HepG2 (cell line): ENCODE results near the gene SPATA25. TPM values are rescaled to one million over a fixed set of nuclear protein-coding genes. Genes with fewer than 3 reads are reported as not detected.

ENCODE experiments used
- DMAP1 ChIP-seq: IDR thresholded peaks from 2 replicates; pipeline ENCODE4 v1.6.1; 2016
- MTF1 ChIP-seq: sonication (generic); formaldehyde crosslinking; IDR thresholded peaks from 2 replicates; pipeline ENCODE4 v1.5.0; 2020; ENCODE audit warnings: missing genetic modification reagents
- MYC ChIP-seq: sonication (generic); formaldehyde crosslinking; IDR thresholded peaks from 2 replicates; pipeline ENCODE4 v1.9.0; 2021; ENCODE audit warnings: missing genetic modification reagents, borderline replicate concordance
- NBN ChIP-seq: fragments of 450-650 bp; conservative IDR thresholded peaks from 2 replicates; pipeline ENCODE4 v1.6.1; 2017
- NR3C1 ChIP-seq: sonication (generic); formaldehyde crosslinking; IDR thresholded peaks from 2 replicates; pipeline ENCODE4 v1.4.0; 2020; ENCODE audit warnings: missing genetic modification reagents
- SIN3A ChIP-seq: IDR thresholded peaks from 2 replicates; pipeline ENCODE4 v1.6.1; 2011; ENCODE audit warnings: low read depth, mild to moderate bottlenecking, control low read depth, low read length, borderline replicate concordance
- SMC3 ChIP-seq: IDR thresholded peaks from 2 replicates; pipeline ENCODE4 v1.6.1; 2011; ENCODE audit warnings: low read length, improper control_type of control experiment
- ZKSCAN5 ChIP-seq: sonication (generic); formaldehyde crosslinking; IDR thresholded peaks from 2 replicates; pipeline ENCODE4 v1.5.1; 2020; ENCODE audit warnings: mild to moderate bottlenecking, missing genetic modification reagents
- polyA plus RNA-seq, 8 experiments: library from polyadenylated mRNA; depleted of rRNA in 3 of 8; stranded (reverse) in 7 of 8; unstranded in 1 of 8; fragments of >200 nt; fragmentation: Illumina TruSeq in 4 of 8; extraction: Trizol in 4 of 8; gene quantifications; 2 replicates each; pipeline versions ENCODE4 v1.2.1 to v1.2.3, GENCODE V29; 2011 to 2016; ENCODE audit warnings: low read depth in 4 of 8, missing spikeins in 1 of 8, mixed read lengths in 1 of 8; ENCODE audit not compliant: insufficient read depth in 1 of 8
- total RNA-seq, 5 experiments: library from RNA; depleted of rRNA; stranded (reverse); fragments of >200 nt; fragmentation: Illumina TruSeq; extraction: Trizol; gene quantifications; 2 replicates each; pipeline ENCODE4 v1.2.3, GENCODE V29; 2016; ENCODE audit warnings: low read depth in 1 of 5
- TF ChIP-seq, protein P1 (sequence below): sonication (generic); formaldehyde crosslinking; IDR thresholded peaks from 2 replicates; pipeline ENCODE4 v1.4.0; 2020; ENCODE audit warnings: missing genetic modification reagents
- TF ChIP-seq, protein P2 (sequence below): sonication (generic); formaldehyde crosslinking; IDR thresholded peaks from 2 replicates; pipeline ENCODE4 v1.5.0; 2020; ENCODE audit warnings: mild to moderate bottlenecking, missing genetic modification reagents
- TF ChIP-seq, protein P3 (sequence below): IDR thresholded peaks from 2 replicates; pipeline ENCODE4 v1.6.1; 2012; ENCODE audit warnings: low read depth, low read length, improper control_type of control experiment
- TF ChIP-seq, protein P4 (sequence below): fragments of 450-650 bp; IDR thresholded peaks from 2 replicates; pipeline ENCODE4 v1.6.1; 2017
- TF ChIP-seq, protein P5 (sequence below): sonication (generic); formaldehyde crosslinking; IDR thresholded peaks from 2 replicates; pipeline ENCODE4 v1.4.0; 2020; ENCODE audit warnings: missing genetic modification reagents
- TF ChIP-seq, protein P6 (sequence below): sonication (generic); formaldehyde crosslinking; IDR thresholded peaks from 2 replicates; pipeline ENCODE4 v1.4.0; 2020; ENCODE audit warnings: mild to moderate bottlenecking, missing genetic modification reagents, borderline replicate concordance

The SPATA25 gene
- total and polyA plus RNA-seq, 2 of the 13 experiments (the other 11 are each of a cell fraction or from before 2014, with no cell fraction given) = 4.8 to 7.6 TPM

DNA sequence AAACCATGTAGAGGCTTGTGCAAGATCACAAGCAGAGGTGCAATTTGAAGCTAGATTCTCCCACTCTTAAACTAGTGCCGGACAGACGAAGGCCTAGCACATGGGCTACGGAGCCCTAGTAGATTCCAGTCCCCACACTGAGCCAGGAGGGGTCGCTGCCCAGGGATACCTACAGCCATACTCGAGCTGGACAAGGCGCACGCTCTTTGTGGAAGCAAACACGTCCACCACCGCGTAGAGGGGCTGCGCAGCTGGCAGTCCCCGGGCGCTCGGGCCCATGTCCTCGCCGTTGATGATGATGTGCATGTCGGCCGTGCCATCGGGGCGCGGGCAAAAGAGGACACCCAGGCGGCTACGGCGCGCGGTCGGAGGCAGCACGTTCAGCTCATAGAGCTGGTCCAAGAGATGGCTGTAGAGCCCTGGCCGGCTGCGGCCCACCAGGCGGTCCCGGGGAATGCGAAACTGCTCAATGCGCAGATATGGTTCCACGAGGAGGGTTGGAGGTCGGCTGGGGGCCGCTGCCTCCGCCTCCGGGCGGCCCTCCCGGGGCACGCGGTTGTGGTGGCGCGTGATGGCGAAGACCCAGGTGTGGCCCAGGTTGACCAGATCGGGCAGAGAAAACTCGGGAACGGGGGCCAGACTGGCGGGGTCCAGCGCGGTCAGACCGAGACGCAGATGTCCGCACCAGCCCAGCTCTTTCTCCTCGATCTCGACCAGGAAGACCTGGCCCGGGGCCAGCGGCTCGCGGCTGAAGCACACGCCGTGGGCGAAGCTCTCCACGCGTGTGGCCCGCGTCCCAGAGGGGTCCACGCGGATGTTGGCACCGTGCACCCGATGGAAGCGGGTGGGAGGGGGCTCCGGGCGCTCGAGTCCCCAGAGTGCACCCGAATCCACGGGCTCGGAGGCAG is 2.9 kb upstream of the SPATA25 start (continued):
- TF ChIP-seq, protein P1, sequence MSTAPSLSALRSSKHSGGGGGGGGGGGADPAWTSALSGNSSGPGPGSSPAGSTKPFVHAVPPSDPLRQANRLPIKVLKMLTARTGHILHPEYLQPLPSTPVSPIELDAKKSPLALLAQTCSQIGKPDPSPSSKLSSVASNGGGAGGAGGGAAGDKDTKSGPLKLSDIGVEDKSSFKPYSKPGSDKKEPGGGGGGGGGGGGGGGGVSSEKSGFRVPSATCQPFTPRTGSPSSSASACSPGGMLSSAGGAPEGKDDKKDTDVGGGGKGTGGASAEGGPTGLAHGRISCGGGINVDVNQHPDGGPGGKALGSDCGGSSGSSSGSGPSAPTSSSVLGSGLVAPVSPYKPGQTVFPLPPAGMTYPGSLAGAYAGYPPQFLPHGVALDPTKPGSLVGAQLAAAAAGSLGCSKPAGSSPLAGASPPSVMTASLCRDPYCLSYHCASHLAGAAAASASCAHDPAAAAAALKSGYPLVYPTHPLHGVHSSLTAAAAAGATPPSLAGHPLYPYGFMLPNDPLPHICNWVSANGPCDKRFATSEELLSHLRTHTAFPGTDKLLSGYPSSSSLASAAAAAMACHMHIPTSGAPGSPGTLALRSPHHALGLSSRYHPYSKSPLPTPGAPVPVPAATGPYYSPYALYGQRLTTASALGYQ (CRISPR knock-in tag) = no peak
- TF ChIP-seq, protein P2, sequence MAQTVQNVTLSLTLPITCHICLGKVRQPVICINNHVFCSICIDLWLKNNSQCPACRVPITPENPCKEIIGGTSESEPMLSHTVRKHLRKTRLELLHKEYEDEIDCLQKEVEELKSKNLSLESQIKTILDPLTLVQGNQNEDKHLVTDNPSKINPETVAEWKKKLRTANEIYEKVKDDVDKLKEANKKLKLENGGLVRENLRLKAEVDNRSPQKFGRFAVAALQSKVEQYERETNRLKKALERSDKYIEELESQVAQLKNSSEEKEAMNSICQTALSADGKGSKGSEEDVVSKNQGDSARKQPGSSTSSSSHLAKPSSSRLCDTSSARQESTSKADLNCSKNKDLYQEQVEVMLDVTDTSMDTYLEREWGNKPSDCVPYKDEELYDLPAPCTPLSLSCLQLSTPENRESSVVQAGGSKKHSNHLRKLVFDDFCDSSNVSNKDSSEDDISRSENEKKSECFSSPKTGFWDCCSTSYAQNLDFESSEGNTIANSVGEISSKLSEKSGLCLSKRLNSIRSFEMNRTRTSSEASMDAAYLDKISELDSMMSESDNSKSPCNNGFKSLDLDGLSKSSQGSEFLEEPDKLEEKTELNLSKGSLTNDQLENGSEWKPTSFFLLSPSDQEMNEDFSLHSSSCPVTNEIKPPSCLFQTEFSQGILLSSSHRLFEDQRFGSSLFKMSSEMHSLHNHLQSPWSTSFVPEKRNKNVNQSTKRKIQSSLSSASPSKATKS (CRISPR knock-in tag) = no peak
- TF ChIP-seq NR3C1 (CRISPR knock-in tag) = no peak
- no peak for TF ChIP-seq MTF1 (CRISPR knock-in tag)
- TF ChIP-seq, protein P3, sequence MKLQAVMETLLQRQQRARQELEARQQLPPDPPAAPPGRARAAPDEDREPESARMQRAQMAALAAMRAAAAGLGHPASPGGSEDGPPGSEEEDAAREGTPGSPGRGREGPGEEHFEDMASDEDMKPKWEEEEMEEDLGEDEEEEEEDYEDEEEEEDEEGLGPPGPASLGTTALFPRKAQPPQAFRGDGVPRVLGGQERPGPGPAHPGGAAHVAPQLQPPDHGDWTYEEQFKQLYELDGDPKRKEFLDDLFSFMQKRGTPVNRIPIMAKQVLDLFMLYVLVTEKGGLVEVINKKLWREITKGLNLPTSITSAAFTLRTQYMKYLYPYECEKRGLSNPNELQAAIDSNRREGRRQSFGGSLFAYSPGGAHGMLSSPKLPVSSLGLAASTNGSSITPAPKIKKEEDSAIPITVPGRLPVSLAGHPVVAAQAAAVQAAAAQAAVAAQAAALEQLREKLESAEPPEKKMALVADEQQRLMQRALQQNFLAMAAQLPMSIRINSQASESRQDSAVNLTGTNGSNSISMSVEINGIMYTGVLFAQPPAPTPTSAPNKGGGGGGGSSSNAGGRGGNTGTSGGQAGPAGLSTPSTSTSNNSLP = peak; percentile 34; the same call in 1 of the 2 replicates
- TF ChIP-seq, protein P4, sequence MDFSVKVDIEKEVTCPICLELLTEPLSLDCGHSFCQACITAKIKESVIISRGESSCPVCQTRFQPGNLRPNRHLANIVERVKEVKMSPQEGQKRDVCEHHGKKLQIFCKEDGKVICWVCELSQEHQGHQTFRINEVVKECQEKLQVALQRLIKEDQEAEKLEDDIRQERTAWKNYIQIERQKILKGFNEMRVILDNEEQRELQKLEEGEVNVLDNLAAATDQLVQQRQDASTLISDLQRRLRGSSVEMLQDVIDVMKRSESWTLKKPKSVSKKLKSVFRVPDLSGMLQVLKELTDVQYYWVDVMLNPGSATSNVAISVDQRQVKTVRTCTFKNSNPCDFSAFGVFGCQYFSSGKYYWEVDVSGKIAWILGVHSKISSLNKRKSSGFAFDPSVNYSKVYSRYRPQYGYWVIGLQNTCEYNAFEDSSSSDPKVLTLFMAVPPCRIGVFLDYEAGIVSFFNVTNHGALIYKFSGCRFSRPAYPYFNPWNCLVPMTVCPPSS = no peak
- TF ChIP-seq, protein P5, sequence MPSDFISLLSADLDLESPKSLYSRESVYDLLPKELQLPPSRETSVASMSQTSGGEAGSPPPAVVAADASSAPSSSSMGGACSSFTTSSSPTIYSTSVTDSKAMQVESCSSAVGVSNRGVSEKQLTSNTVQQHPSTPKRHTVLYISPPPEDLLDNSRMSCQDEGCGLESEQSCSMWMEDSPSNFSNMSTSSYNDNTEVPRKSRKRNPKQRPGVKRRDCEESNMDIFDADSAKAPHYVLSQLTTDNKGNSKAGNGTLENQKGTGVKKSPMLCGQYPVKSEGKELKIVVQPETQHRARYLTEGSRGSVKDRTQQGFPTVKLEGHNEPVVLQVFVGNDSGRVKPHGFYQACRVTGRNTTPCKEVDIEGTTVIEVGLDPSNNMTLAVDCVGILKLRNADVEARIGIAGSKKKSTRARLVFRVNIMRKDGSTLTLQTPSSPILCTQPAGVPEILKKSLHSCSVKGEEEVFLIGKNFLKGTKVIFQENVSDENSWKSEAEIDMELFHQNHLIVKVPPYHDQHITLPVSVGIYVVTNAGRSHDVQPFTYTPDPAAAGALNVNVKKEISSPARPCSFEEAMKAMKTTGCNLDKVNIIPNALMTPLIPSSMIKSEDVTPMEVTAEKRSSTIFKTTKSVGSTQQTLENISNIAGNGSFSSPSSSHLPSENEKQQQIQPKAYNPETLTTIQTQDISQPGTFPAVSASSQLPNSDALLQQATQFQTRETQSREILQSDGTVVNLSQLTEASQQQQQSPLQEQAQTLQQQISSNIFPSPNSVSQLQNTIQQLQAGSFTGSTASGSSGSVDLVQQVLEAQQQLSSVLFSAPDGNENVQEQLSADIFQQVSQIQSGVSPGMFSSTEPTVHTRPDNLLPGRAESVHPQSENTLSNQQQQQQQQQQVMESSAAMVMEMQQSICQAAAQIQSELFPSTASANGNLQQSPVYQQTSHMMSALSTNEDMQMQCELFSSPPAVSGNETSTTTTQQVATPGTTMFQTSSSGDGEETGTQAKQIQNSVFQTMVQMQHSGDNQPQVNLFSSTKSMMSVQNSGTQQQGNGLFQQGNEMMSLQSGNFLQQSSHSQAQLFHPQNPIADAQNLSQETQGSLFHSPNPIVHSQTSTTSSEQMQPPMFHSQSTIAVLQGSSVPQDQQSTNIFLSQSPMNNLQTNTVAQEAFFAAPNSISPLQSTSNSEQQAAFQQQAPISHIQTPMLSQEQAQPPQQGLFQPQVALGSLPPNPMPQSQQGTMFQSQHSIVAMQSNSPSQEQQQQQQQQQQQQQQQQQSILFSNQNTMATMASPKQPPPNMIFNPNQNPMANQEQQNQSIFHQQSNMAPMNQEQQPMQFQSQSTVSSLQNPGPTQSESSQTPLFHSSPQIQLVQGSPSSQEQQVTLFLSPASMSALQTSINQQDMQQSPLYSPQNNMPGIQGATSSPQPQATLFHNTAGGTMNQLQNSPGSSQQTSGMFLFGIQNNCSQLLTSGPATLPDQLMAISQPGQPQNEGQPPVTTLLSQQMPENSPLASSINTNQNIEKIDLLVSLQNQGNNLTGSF (CRISPR knock-in tag) = no peak
- TF ChIP-seq NBN = no peak
- TF ChIP-seq ZKSCAN5 = 0 out of 2 replicates have a peak, but pooled peaks have one; percentile 24
- peak; percentile 97 for TF ChIP-seq MYC (CRISPR knock-in tag)
- TF ChIP-seq, protein P6, sequence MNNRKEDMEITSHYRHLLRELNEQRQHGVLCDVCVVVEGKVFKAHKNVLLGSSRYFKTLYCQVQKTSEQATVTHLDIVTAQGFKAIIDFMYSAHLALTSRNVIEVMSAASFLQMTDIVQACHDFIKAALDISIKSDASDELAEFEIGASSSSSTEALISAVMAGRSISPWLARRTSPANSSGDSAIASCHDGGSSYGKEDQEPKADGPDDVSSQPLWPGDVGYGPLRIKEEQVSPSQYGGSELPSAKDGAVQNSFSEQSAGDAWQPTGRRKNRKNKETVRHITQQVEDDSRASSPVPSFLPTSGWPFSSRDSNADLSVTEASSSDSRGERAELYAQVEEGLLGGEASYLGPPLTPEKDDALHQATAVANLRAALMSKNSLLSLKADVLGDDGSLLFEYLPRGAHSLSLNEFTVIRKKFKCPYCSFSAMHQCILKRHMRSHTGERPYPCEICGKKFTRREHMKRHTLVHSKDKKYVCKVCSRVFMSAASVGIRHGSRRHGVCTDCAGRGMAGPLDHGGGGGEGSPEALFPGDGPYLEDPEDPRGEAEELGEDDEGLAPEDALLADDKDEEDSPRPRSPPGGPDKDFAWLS = no peak
- peak; percentile 88 for TF ChIP-seq SMC3
- 0 out of 2 replicates have a peak, but pooled peaks have one; percentile 36 for TF ChIP-seq SIN3A
- peak; percentile 81 for TF ChIP-seq DMAP1 (CRISPR knock-in tag)
